ENCODE measurements around the gene CWC27. TPM values are rescaled to one million over a fixed set of nuclear protein-coding genes. Genes with fewer than 3 reads are reported as not detected.
A peak's percentile ranks its signal among the peaks of the same experiment; 100 is the strongest.

The CWC27 gene
- total and polyA plus RNA-seq, 5 experiments from 2014 or later = 20.3 to 33.8 (median 32.3) TPM

- peak overlapping the region in 4 of 10 donors; percentile 3 to 60 (median 18) for H3K27ac Mint-ChIP-seq
- no peaks in the 10 kb centered on the region for H3K27me3 Mint-ChIP-seq
- peak overlapping the region in 7 of 10 donors; percentile 4 to 49 (median 15) for H3K4me3 Mint-ChIP-seq
- DNase-seq = no peak
- POLR2A ChIA-PET = no interaction called here
- peaks cover 0 to 30% (median 8%) of the 10 kb centered on the region in 3 donors for H3K36me3 Mint-ChIP-seq
- peaks cover 25 to 60% (median 55%) of the 10 kb centered on the region in 4 donors for H3K4me1 Mint-ChIP-seq
- no peak for ATAC-seq
- H3K9me3 Mint-ChIP-seq = no peaks in the 10 kb centered on the region
Measured at GRCh38 chr5:64765804-64766504, 2.8 kb upstream of the CWC27 start.

GRCh38 chr5:64766941-64767340 lies 1.8 kb upstream of the CWC27 start:
- ATAC-seq (no peak), DNase-seq (no peak)
- H3K36me3 Mint-ChIP-seq = peaks cover 0 to 24% (median 5%) of the 10 kb centered on the region in 3 donors
- H3K4me1 Mint-ChIP-seq = peaks cover 25 to 68% (median 59%) of the 10 kb centered on the region in 4 donors
- H3K4me3 Mint-ChIP-seq = peak overlapping the region; percentile 97 to 100 (median 100)
- H3K9me3 Mint-ChIP-seq = no peaks in the 10 kb centered on the region
- H3K27ac Mint-ChIP-seq = peak overlapping the region in 7 of 10 donors; percentile 16 to 99 (median 98)
- POLR2A ChIA-PET = no interaction called here
- H3K27me3 Mint-ChIP-seq = no peaks in the 10 kb centered on the region

GRCh38 chr5:64767959-64768357 lies 772 bp upstream of the CWC27 start:
- ATAC-seq (peak; percentile 4 to 7), DNase-seq (no peak)
- POLR2A ChIA-PET = interaction anchor here (0.6 to 1.5 kb wide), 2 partner anchors 10 to 336 kb away, joined by 3 to 4 read pairs; no protein-coding TSS in a partner anchor
- H3K4me3 Mint-ChIP-seq = peak overlapping the region; percentile 97 to 100 (median 100)
- H3K36me3 Mint-ChIP-seq = peaks cover 0 to 23% (median 5%) of the 10 kb centered on the region in 3 donors
- peak overlapping the region; percentile 97 to 100 (median 99) for H3K27ac Mint-ChIP-seq
- H3K4me1 Mint-ChIP-seq = peaks cover 25 to 68% (median 62%) of the 10 kb centered on the region in 4 donors
- no peaks in the 10 kb centered on the region for H3K27me3 Mint-ChIP-seq
- H3K9me3 Mint-ChIP-seq = no peaks in the 10 kb centered on the region

- peak overlapping the region in 5 of 10 donors; percentile 97 to 100 (median 99) for H3K27ac Mint-ChIP-seq
- peak overlapping the region; percentile 97 to 100 (median 100) for H3K4me3 Mint-ChIP-seq
- ATAC-seq (no peak), DNase-seq (no peak)
- POLR2A ChIA-PET = interaction anchor here (1.8 kb wide), 1 partner anchor 793 kb away, joined by 7 read pairs; the partner anchor contains the start of genes CENPK and PPWD1
- peaks cover 26 to 75% (median 63%) of the 10 kb centered on the region in 4 donors for H3K4me1 Mint-ChIP-seq
- peaks cover 0 to 15% (median 0%) of the 10 kb centered on the region in 3 donors for H3K36me3 Mint-ChIP-seq
- no peaks in the 10 kb centered on the region for H3K9me3 Mint-ChIP-seq
- H3K27me3 Mint-ChIP-seq = no peaks in the 10 kb centered on the region
Measured at GRCh38 chr5:64769855-64770254, 1.1 kb downstream of the CWC27 start.

- Mint-ChIP-seq H3K27ac (peak overlapping the region in 1 of 10 donors; percentile 58), H3K9me3 (no peaks in the 10 kb centered on the region), H3K36me3 (peaks cover 0 to 22% (median 6%) of the 10 kb centered on the region in 3 donors), H3K4me3 (no peak overlapping the region), H3K4me1 (peaks cover 25 to 67% (median 50%) of the 10 kb centered on the region in 4 donors), H3K27me3 (no peaks in the 10 kb centered on the region)
- POLR2A ChIA-PET = interaction anchor here (0.6 kb wide), 1 partner anchor 24 kb away, joined by 4 read pairs; no protein-coding TSS in a partner anchor
- DNase-seq (no peak), ATAC-seq (no peak)
Measured at GRCh38 chr5:64771736-64772135, 3.0 kb downstream of the CWC27 start.

GRCh38 chr5:64773533-64773932 lies 4.8 kb downstream of the CWC27 start:
- Mint-ChIP-seq H3K27ac (peak overlapping the region in 1 of 10 donors; percentile 30), H3K4me1 (peaks cover 22 to 53% (median 45%) of the 10 kb centered on the region in 4 donors), H3K36me3 (peaks cover 0 to 27% (median 6%) of the 10 kb centered on the region in 3 donors), H3K9me3 (no peaks in the 10 kb centered on the region), H3K27me3 (no peaks in the 10 kb centered on the region), H3K4me3 (no peak overlapping the region)
- no peak for ATAC-seq
- POLR2A ChIA-PET = no interaction called here
- no peak for DNase-seq

GRCh38 chr5:64775291-64775690 lies 6.6 kb downstream of the CWC27 start:
- ATAC-seq (no peak), DNase-seq (no peak)
- POLR2A ChIA-PET = no interaction called here
- Mint-ChIP-seq H3K27me3 (no peaks in the 10 kb centered on the region), H3K4me3 (no peak overlapping the region), H3K36me3 (peaks cover 0 to 40% (median 14%) of the 10 kb centered on the region in 3 donors), H3K27ac (peak overlapping the region in 3 of 10 donors; percentile 14 to 71 (median 55)), H3K4me1 (peaks cover 18 to 41% (median 35%) of the 10 kb centered on the region in 4 donors), H3K9me3 (no peaks in the 10 kb centered on the region)

- no peaks in the 10 kb centered on the region for H3K27me3 Mint-ChIP-seq
- peaks cover 7 to 54% (median 14%) of the 10 kb centered on the region in 3 donors for H3K36me3 Mint-ChIP-seq
- peak; percentile 82 to 83 for ATAC-seq
Measured at GRCh38 chr5:64784451-64785025, 15.8 kb downstream of the CWC27 start.

GRCh38 chr5:64786372-64786771 lies 17.6 kb downstream of the CWC27 start:
- POLR2A ChIA-PET = no interaction called here
- Mint-ChIP-seq H3K4me1 (peaks cover 0 to 6% (median under 1%) of the 10 kb centered on the region in 4 donors), H3K36me3 (peaks cover 7 to 58% (median 19%) of the 10 kb centered on the region in 3 donors), H3K9me3 (no peaks in the 10 kb centered on the region), H3K4me3 (no peak overlapping the region), H3K27ac (no peak overlapping the region), H3K27me3 (no peaks in the 10 kb centered on the region)
- ATAC-seq (no peak), DNase-seq (no peak)

More at GRCh38 chr5:64784451-64785025, 15.8 kb downstream of the CWC27 start:
- DNase-seq = peak; percentile 41 to 86 (median 69)
- H3K27ac Mint-ChIP-seq = peak overlapping the region in 1 of 10 donors; percentile 61
- POLR2A ChIA-PET = no interaction called here
- peaks cover 0 to 19% (median 8%) of the 10 kb centered on the region in 4 donors for H3K4me1 Mint-ChIP-seq
- H3K9me3 Mint-ChIP-seq = no peaks in the 10 kb centered on the region
- no peak overlapping the region for H3K4me3 Mint-ChIP-seq

GRCh38 chr5:64788156-64788555 lies 19.4 kb downstream of the CWC27 start:
- H3K27ac Mint-ChIP-seq = no peak overlapping the region
- no peak overlapping the region for H3K4me3 Mint-ChIP-seq
- peaks cover 7 to 61% (median 25%) of the 10 kb centered on the region in 3 donors for H3K36me3 Mint-ChIP-seq
- no peaks in the 10 kb centered on the region for H3K9me3 Mint-ChIP-seq
- H3K4me1 Mint-ChIP-seq = peaks cover 0 to 6% (median under 1%) of the 10 kb centered on the region in 4 donors
- no peak for ATAC-seq
- no peaks in the 10 kb centered on the region for H3K27me3 Mint-ChIP-seq
- no peak for DNase-seq
- POLR2A ChIA-PET = no interaction called here

GRCh38 chr5:64789457-64789856 lies 20.7 kb downstream of the CWC27 start:
- Mint-ChIP-seq H3K4me1 (peaks cover 0 to 2% (median under 1%) of the 10 kb centered on the region in 4 donors), H3K27ac (no peak overlapping the region), H3K36me3 (peaks cover 7 to 66% (median 25%) of the 10 kb centered on the region in 3 donors), H3K27me3 (no peaks in the 10 kb centered on the region), H3K4me3 (no peak overlapping the region), H3K9me3 (no peaks in the 10 kb centered on the region)
- DNase-seq = no peak
- POLR2A ChIA-PET = no interaction called here
- ATAC-seq = no peak

GRCh38 chr5:64790210-64790609 lies 21.5 kb downstream of the CWC27 start:
- no peak for DNase-seq
- POLR2A ChIA-PET = no interaction called here
- no peak for ATAC-seq
- Mint-ChIP-seq H3K4me3 (no peak overlapping the region), H3K4me1 (no peaks in the 10 kb centered on the region), H3K27me3 (no peaks in the 10 kb centered on the region), H3K36me3 (peaks cover 7 to 67% (median 25%) of the 10 kb centered on the region in 3 donors), H3K9me3 (no peaks in the 10 kb centered on the region), H3K27ac (no peak overlapping the region)

- H3K27me3 Mint-ChIP-seq = no peaks in the 10 kb centered on the region
- H3K36me3 Mint-ChIP-seq = peaks cover 0 to 62% (median 17%) of the 10 kb centered on the region in 3 donors
- POLR2A ChIA-PET = no interaction called here
Measured at GRCh38 chr5:64792469-64792868, 23.7 kb downstream of the CWC27 start.

More at GRCh38 chr5:64792469-64792868, 23.7 kb downstream of the CWC27 start:
- Mint-ChIP-seq H3K9me3 (no peaks in the 10 kb centered on the region), H3K4me1 (peaks cover 0 to 2% (median 0%) of the 10 kb centered on the region in 4 donors), H3K4me3 (no peak overlapping the region), H3K27ac (no peak overlapping the region)
- DNase-seq (no peak), ATAC-seq (no peak)

Measured in naive thymus-derived CD8-positive, alpha-beta T cell (primary cell).